ENCODE results near the gene FEZF1.

FEZF1 gene

DNA sequence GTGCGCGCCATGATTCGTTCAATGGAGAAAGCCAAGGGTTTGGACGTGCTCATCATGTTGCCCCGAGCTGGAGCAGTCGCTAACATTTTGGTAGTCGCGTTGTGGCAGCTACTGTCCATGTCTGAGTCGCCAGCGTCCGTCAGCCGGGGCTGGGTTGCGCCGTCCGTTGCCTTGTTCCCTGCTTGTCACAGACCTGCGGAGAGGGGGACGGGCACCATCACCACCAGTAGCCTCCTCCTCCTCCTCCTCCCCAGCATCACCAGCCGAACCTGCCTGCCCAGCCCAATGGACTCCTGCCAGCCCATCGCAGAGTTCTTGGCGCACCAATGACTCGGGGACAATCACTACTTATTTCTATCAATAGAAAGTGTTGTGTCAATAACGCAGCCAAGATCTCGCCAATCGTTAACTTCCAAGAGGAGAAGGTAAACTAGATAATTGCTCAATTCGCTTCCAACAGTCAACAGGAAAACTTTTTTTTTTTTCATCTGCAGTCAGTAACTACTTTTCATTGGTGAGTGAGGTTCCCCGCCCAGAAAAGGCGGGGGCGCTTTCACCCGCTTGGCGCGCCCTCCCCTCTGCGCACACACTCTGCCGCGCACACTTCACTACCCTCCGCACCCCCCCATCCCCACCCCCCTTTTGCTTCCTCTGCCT, at the start of gene FEZF1:
Gene FEZF1, minus strand, starts transcription at position 432 of the 657 bp plus-strand sequence. Its CDS starts 313 bp downstream, at position 119.
- no peak for DNase-seq (ENCODE audit: low spot score)
- TF ChIP-seq, protein P1, sequence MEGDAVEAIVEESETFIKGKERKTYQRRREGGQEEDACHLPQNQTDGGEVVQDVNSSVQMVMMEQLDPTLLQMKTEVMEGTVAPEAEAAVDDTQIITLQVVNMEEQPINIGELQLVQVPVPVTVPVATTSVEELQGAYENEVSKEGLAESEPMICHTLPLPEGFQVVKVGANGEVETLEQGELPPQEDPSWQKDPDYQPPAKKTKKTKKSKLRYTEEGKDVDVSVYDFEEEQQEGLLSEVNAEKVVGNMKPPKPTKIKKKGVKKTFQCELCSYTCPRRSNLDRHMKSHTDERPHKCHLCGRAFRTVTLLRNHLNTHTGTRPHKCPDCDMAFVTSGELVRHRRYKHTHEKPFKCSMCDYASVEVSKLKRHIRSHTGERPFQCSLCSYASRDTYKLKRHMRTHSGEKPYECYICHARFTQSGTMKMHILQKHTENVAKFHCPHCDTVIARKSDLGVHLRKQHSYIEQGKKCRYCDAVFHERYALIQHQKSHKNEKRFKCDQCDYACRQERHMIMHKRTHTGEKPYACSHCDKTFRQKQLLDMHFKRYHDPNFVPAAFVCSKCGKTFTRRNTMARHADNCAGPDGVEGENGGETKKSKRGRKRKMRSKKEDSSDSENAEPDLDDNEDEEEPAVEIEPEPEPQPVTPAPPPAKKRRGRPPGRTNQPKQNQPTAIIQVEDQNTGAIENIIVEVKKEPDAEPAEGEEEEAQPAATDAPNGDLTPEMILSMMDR (IDR thresholded peaks at IDR 0.05; ENCODE audit: extremely low read depth, missing control alignments) = no peak

DNA sequence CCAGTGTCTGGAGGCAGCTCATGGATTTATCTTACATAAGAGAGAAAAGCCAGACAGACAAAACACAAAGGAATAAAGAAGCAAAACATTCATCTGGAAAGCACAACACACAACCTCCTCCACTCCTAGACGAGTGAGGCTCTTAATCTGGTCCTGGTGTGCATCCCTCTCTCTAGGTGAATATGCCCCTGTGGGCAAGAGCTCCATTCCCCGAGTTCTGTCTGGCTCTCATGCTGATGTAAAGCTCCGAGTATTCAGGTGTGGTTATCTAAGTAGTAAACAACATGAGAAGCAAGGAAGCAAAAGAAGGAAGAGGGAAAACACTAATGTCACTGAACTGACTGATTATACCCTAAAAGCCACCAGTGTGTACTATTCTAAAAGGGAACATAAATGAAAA, 47.9 kb upstream of the FEZF1 start:
- TF ChIP-seq, protein P1 (IDR thresholded peaks at IDR 0.05; ENCODE audit: extremely low read depth, missing control alignments) = no peak
- DNase-seq (ENCODE audit: low spot score) = no peak

DNA sequence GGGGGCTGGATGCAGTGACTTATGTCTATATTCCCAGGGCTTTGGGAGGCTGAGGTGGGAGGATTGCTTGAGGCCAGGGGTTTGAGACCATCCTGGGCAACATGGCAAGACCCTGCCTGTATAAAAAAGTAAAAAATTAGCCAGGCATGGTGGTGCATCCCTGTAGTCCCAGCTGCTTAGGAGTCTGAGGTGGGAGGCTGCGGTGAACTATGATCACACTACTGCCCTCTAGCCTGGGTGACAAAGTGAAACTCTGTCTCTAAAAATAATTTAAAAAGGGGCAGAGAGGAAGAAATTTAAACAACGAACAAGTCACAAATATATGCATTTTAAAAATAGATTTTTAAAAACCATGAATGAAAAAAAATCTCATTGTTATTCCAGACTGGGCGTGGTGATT, 46.2 kb upstream of the FEZF1 start:
- TF ChIP-seq, protein P1 (IDR thresholded peaks at IDR 0.05; ENCODE audit: extremely low read depth, missing control alignments) = no peak
- DNase-seq (ENCODE audit: low spot score) = no peak

DNA sequence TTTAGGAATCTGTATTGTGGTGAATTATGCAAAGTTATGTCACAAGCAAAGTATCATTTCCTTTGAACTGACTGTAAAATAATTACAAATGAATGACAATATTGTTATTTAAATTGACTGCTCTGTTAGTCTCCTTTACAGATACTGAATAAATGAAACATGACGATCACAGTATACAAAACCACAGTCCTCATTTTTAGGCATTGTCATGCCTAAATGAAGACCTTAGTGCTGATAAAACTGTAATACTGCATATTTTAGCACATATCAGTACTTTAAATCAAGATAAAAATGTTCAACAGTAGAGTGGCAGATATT, 39.7 kb upstream of the FEZF1 start:
- TF ChIP-seq, protein P1 (IDR thresholded peaks at IDR 0.05; ENCODE audit: extremely low read depth, missing control alignments) = no peak
- DNase-seq (ENCODE audit: low spot score) = no peak

DNA sequence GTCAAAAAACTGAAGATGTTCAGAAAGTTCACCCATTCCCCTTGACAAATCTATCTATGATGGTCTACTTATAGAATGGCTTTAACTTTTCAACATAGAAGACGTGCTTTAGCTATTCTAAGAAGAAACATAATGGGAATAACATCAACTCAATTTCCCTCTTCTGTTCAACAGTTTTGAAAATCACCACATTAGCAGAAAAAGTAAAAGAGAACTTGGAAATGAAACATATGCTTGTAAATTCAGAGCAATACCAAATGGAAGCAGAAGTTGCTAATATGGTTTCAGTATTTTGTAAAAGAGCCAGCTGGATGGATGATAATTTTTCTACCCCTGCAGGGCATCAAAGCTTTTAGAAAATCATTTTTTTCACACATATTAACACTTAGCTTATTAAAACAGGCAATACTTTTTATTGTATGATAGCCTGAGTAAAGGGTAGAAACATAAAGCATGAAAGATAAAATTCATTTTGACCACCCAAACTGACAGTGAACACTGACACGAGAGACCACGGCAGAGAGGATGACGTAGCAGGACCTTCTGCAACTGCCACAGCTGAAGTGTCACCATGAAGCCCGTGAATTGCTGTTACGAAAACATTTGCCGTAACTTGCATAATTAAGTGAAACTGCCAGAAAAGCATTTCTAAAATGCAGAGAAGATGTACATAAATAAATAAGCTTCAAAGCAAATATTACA, 39.2 kb upstream of the FEZF1 start:
- TF ChIP-seq, protein P1 (IDR thresholded peaks at IDR 0.05; ENCODE audit: extremely low read depth, missing control alignments) = no peak
- DNase-seq (ENCODE audit: low spot score) = no peak

DNA sequence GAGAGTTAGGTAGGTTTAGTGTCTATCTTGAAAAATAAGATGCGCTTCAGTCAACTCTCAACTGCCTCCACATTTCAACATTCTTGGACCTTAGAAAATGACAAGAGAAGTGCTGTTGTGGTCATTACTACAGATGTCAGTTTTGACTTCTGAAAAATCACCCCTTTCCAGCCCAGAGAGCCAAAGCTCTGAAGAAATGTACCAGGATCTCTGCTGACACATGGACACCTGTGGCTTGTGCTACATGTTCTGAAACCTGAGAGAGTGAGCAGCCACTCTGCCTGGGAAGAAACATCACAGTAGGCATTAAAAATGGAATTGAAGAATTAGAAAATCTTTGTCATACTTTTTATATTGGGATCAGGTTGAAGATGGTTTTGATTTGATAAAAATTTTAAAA, 35.9 kb upstream of the FEZF1 start:
- TF ChIP-seq, protein P1 (IDR thresholded peaks at IDR 0.05; ENCODE audit: extremely low read depth, missing control alignments) = no peak
- DNase-seq (ENCODE audit: low spot score) = no peak

DNA sequence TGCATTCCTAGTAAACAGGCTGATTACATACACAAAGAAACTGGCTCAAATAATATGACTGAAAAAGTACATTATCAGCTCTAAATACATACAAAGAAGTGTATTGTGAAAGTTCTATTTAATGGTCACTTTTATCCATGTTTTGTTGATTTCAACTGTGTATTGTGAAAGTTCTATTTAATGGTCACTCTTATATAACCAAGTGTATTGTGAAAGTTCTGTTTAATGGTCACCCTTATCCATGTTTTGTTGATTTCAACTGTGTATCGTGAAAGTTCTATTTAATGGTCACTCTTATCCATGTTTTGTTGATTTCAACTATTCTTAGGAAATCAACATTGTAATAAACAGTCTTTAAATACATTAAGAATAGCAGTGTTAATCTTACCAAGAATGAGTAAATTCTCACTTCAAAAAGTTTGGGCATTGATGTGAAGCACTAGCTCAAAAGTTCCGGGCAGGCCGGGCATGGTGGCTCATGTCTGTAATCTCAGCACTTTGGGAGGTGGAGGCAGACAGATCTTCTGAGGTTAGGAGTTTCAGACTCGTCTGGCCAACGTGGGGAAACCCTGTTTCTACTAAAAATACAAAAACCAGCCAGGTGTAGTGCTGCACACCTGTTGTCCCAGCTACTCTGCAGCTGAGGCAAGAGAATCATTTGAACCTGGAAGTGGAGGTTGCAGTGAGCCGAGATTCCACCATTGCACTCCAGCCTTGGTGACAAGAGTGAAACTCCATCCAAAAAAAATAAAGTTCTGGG, 34.8 kb upstream of the FEZF1 start:
- DNase-seq (ENCODE audit: low spot score) = no peak
- TF ChIP-seq, protein P1 (IDR thresholded peaks at IDR 0.05; ENCODE audit: extremely low read depth, missing control alignments) = no peak
